Parathyroid adenoma (tissue), 2 donors: ENCODE results near the gene AUTS2.

Experiments
- H2AFZ ChIP-seq: fragments of 300-600 bp; sonication (generic); one replicate; pipeline ENCODE4 v1.7.0; 2017; ENCODE audit warnings: antibody characterized with exemption, mild to moderate bottlenecking
- H3K27ac ChIP-seq: fragments of 300-600 bp; sonication (generic); one replicate; pipeline ENCODE4 v1.7.0; 2017
- H3K27me3 ChIP-seq: fragments of 300-600 bp; sonication (generic); one replicate; pipeline ENCODE4 v1.7.0; 2017; ENCODE audit warnings: low read length; ENCODE audit not compliant: control insufficient read depth, insufficient read depth
- H3K36me3 ChIP-seq: fragments of 300-600 bp; sonication (generic); one replicate; pipeline ENCODE4 v1.7.0; 2017; ENCODE audit warnings: low read length; ENCODE audit not compliant: control insufficient read depth, insufficient read depth
- H3K4me1 ChIP-seq: fragments of 300-600 bp; sonication (generic); one replicate; pipeline ENCODE4 v1.7.0; 2017; ENCODE audit warnings: control low read depth
- H3K4me2 ChIP-seq: fragments of 300-600 bp; sonication (generic); one replicate; pipeline ENCODE4 v1.7.0; 2017; ENCODE audit warnings: low read length
- H3K4me3 ChIP-seq: fragments of 300-600 bp; sonication (generic); one replicate; pipeline ENCODE4 v1.7.0; 2017; ENCODE audit warnings: low read depth, low read length
- H3K79me2 ChIP-seq: fragments of 300-600 bp; sonication (generic); one replicate; pipeline ENCODE4 v1.7.0; 2017; ENCODE audit warnings: control low read depth
- H3K9ac ChIP-seq: fragments of 300-600 bp; sonication (generic); one replicate; pipeline ENCODE4 v1.7.0; 2017; ENCODE audit warnings: mild to moderate bottlenecking
- H3K9me3 ChIP-seq: fragments of 300-600 bp; sonication (generic); one replicate; pipeline ENCODE4 v1.7.0; 2017; ENCODE audit warnings: low read length; ENCODE audit not compliant: control insufficient read depth
- CTCF ChIP-seq: fragments of 300-600 bp; sonication (generic); IDR thresholded peaks from one replicate; pipeline ENCODE4 v1.7.0; 2017; ENCODE audit warnings: antibody characterized with exemption, mild to moderate bottlenecking
- donor health status: primary hyperparathyroidism.

AUTS2 gene

GRCh38 chr7:70552141-70552540 lies 953.9 kb downstream of the AUTS2 start:
- Histone ChIP-seq H3K9ac (no peak overlapping the region), H3K27me3 (no peaks in the 10 kb centered on the region), H3K9me3 (no peaks in the 10 kb centered on the region)

GRCh38 chr7:70553364-70553763 lies 955.1 kb downstream of the AUTS2 start:
- no peak overlapping the region for H3K27ac ChIP-seq
- H2AFZ ChIP-seq = no peak overlapping the region
- TF ChIP-seq CTCF = no peak
- no peak overlapping the region for H3K9ac ChIP-seq
- no peaks in the 10 kb centered on the region for H3K4me1 ChIP-seq
- H3K79me2 ChIP-seq = no peaks in the 10 kb centered on the region
- H3K4me3 ChIP-seq = no peak overlapping the region
- no peaks in the 10 kb centered on the region for H3K9me3 ChIP-seq
- no peaks in the 10 kb centered on the region for H3K36me3 ChIP-seq
- H3K4me2 ChIP-seq = no peak overlapping the region
- H3K27me3 ChIP-seq = no peaks in the 10 kb centered on the region

More at GRCh38 chr7:70552141-70552540, 953.9 kb downstream of the AUTS2 start:
- Histone ChIP-seq H3K27ac (no peak overlapping the region), H2AFZ (no peak overlapping the region), H3K36me3 (no peaks in the 10 kb centered on the region), H3K4me2 (no peak overlapping the region), H3K79me2 (no peaks in the 10 kb centered on the region), H3K4me3 (no peak overlapping the region), H3K4me1 (no peaks in the 10 kb centered on the region)
- no peak for TF ChIP-seq CTCF

- Histone ChIP-seq H3K4me1 (no peaks in the 10 kb centered on the region), H3K79me2 (no peaks in the 10 kb centered on the region), H2AFZ (no peak overlapping the region), H3K36me3 (no peaks in the 10 kb centered on the region), H3K27ac (no peak overlapping the region), H3K27me3 (no peaks in the 10 kb centered on the region), H3K9ac (no peak overlapping the region), H3K4me3 (no peak overlapping the region), H3K4me2 (no peak overlapping the region), H3K9me3 (no peaks in the 10 kb centered on the region)
- TF ChIP-seq CTCF = no peak
Observed at GRCh38 chr7:70554646-70555045, 956.4 kb downstream of the AUTS2 start.

- H3K9ac ChIP-seq = no peak overlapping the region
- no peak overlapping the region for H3K4me2 ChIP-seq
- H3K27ac ChIP-seq = no peak overlapping the region
- H3K4me3 ChIP-seq = no peak overlapping the region
- no peaks in the 10 kb centered on the region for H3K79me2 ChIP-seq
- no peaks in the 10 kb centered on the region for H3K9me3 ChIP-seq
- no peak for TF ChIP-seq CTCF
- H3K4me1 ChIP-seq = no peaks in the 10 kb centered on the region
- no peak overlapping the region for H2AFZ ChIP-seq
- no peaks in the 10 kb centered on the region for H3K36me3 ChIP-seq
- no peaks in the 10 kb centered on the region for H3K27me3 ChIP-seq
Observed at GRCh38 chr7:70556761-70557160, 958.5 kb downstream of the AUTS2 start.

GRCh38 chr7:70557338-70557737 lies 959.1 kb downstream of the AUTS2 start:
- Histone ChIP-seq H3K36me3 (no peaks in the 10 kb centered on the region), H3K9me3 (no peaks in the 10 kb centered on the region), H3K27ac (no peak overlapping the region), H3K9ac (no peak overlapping the region), H3K4me3 (no peak overlapping the region), H3K27me3 (no peaks in the 10 kb centered on the region), H3K4me2 (no peak overlapping the region), H2AFZ (no peak overlapping the region), H3K79me2 (no peaks in the 10 kb centered on the region), H3K4me1 (no peaks in the 10 kb centered on the region)
- TF ChIP-seq CTCF = no peak
